Epithelial cell of proximal tubule (primary cell): Measurements from ENCODE around the gene FGF7. TPM values are rescaled to one million over a fixed set of nuclear protein-coding genes. Genes with fewer than 3 reads are reported as not detected.
A peak's percentile ranks its signal among the peaks of the same experiment; 100 is the strongest.
"Not testable (repeated sequence)": the region's sequence is repeated elsewhere in the genome, so short reads cannot be mapped to it uniquely, and the experiment has no call there.

Experiments used
- DNase-seq: peaks from one replicate; pipeline ENCODE4 v3.0.0-alpha.2; 2011; ENCODE audit warnings: low read depth
- H3K4me3 ChIP-seq: 2 replicates; pipeline ENCODE4 v1.5.1; 2011; ENCODE audit warnings: low read depth, mild to moderate bottlenecking, low read length
- total RNA-seq: library from RNA; depleted of rRNA; stranded (reverse); fragments of >200 nt; gene quantifications from 2 replicates; pipeline ENCODE4 v1.2.3, GENCODE V29; 2015
- TF ChIP-seq, protein P1 (sequence below): conservative IDR thresholded peaks from 2 replicates; pipeline ENCODE4 v1.5.1; 2012; ENCODE audit warnings: low read depth, mild to moderate bottlenecking, low read length

Gene FGF7, protein sequence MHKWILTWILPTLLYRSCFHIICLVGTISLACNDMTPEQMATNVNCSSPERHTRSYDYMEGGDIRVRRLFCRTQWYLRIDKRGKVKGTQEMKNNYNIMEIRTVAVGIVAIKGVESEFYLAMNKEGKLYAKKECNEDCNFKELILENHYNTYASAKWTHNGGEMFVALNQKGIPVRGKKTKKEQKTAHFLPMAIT
- 0.07 TPM in 1 of 2 replicates, not detected in the other for total RNA-seq

- no peak for DNase-seq
- TF ChIP-seq, protein P1, sequence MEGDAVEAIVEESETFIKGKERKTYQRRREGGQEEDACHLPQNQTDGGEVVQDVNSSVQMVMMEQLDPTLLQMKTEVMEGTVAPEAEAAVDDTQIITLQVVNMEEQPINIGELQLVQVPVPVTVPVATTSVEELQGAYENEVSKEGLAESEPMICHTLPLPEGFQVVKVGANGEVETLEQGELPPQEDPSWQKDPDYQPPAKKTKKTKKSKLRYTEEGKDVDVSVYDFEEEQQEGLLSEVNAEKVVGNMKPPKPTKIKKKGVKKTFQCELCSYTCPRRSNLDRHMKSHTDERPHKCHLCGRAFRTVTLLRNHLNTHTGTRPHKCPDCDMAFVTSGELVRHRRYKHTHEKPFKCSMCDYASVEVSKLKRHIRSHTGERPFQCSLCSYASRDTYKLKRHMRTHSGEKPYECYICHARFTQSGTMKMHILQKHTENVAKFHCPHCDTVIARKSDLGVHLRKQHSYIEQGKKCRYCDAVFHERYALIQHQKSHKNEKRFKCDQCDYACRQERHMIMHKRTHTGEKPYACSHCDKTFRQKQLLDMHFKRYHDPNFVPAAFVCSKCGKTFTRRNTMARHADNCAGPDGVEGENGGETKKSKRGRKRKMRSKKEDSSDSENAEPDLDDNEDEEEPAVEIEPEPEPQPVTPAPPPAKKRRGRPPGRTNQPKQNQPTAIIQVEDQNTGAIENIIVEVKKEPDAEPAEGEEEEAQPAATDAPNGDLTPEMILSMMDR: no peak
- H3K4me3 ChIP-seq: peak within 1 kb of the TSS; percentile 5
Observed at GRCh38 chr15:49423021-49423420, at the start of gene FGF7. Gene FGF7 (plus strand): TSS chr15:49423242. CDS start chr15:49424298, 1,056 bp downstream.

- DNase-seq: no peak
- H3K4me3 ChIP-seq: no peak overlapping the region
- TF ChIP-seq, protein P1: no peak
Observed at GRCh38 chr15:49379996-49380395, 43.0 kb upstream of the FGF7 start.

DNA sequence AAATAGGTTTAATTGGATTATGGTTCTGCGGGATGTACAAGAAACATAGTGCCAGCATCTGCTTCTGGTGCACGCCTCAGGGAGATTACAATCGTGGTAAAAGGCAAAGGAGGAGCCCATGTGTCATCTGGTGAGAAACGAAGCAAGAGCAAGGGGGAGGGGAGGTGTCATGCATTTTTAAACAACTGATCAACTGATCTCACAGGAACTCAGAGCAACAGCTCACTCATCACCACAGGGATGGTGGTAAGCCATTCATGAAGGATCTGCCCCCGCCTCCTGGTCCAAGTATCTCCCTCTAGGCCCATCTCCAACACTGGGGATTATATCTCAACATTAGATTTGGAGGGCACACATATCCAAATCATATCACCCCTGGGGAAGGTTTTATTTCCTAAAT lies 42.1 kb upstream of the FGF7 start:
- no peak overlapping the region for H3K4me3 ChIP-seq
- DNase-seq: no peak
- TF ChIP-seq, protein P1: no peak

- TF ChIP-seq, protein P1: no peak
- no peak overlapping the region for H3K4me3 ChIP-seq
- no peak for DNase-seq
Observed at GRCh38 chr15:49382394-49382793, 40.6 kb upstream of the FGF7 start.

DNA sequence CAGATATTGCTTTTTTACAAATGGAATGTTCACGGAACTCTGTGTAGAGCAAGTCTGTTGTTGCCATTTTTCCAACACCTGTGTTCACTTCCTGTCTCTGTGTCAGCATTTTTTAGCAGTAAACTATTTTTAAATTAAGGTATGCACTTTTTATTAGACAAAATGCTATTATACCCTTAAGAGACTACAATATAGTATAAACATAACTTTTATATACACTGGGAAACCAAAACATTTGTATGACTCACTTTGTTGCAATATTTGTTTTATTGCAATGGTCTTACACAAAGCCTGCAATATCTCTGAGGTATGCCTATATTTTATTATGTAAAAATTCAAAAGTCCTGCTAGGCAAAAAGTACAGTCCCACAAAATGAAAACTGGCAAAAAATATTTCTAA lies 39.8 kb upstream of the FGF7 start:
- H3K4me3 ChIP-seq: no peak overlapping the region
- DNase-seq: no peak

DNA sequence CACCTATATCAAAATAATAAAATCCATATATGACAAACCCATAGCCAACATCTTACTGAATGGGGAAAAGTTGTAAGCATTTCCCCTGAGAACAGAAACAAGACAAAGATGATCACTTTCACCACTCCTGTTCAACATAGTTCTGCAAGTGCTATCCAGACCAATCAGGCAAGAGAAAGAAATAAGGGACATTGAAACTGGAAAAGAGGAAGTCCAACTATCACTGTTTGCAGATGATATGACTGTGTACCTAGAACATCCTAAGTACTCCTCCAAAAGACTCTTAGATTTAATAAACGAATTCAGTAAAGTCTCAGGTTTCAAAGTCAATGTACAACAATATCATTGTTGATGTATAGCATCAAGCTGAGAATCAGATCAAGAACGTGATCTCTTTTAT lies 35.6 kb upstream of the FGF7 start:
- no peak for DNase-seq
- TF ChIP-seq, protein P1: no peak
- H3K4me3 ChIP-seq: no peak overlapping the region

More for the DNA sequence above, 39.8 kb upstream of the FGF7 start:
- TF ChIP-seq, protein P1: no peak

DNA sequence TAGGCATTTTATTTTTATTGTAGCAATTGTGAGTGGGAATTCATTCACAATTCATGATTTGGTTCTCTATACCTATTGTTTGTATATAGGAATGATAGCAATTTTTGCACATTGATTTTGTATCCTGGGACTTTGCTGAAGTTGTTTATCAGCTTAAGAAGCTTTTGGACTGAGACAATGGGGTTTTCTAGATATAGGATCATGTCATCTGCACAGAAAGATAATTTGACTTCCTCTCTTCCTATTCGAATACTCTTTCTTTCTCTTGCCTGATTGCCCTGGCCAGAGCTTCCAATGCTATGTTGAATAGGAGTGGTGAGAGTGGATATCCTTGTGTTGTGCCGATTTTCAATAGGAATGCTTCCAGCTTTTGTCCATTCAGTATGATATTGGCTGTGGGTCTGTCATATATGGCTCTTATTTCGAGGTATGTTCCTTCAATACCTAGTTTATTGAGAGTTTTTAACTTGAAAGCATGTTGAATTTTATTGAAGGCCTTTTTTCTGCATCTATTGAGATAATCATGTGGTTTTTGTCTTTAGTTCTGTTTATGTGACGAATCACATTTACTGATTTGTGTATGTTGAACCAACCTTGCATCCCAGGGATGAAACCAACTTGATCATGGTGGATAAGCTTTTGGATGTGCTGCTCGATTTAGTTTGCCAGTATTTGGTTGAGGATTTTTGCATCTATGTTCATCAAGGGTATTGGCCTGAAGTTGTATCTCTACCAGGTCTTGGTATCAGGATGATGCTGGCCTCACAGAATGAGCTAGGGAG lies 20.3 kb upstream of the FGF7 start:
- not testable (repeated sequence) for DNase-seq, H3K4me3 ChIP-seq
